Cardiac fibroblast (primary cell): ENCODE results near the gene APOBR.

ENCODE experiments used
- DNase-seq, 2 donors: peaks; one replicate each; pipeline versions ENCODE4 v3.0.0 to v3.0.0-alpha.2; 2010; ENCODE audit warnings: low read depth in 2 of 2
- H3K4me3 ChIP-seq, 2 donors: replicated peaks in 1 of 2; 1 replicate in 1 of 2; 2 replicates in 1 of 2; pipeline ENCODE4 v1.5.1; 2011; ENCODE audit warnings: low read depth in 2 of 2, low read length in 2 of 2, mild to moderate bottlenecking in 2 of 2, moderate library complexity in 1 of 2
- CTCF ChIP-seq: IDR thresholded peaks from one replicate; pipeline ENCODE4 v1.5.1; 2011; ENCODE audit warnings: low read depth, mild to moderate bottlenecking, low read length, inconsistent platforms

Gene APOBR

GRCh38 chr16:28501258-28502232, 7.1 kb downstream of the APOBR start:
- no peak for DNase-seq
- no peak for TF ChIP-seq CTCF
- no peak overlapping the region for H3K4me3 ChIP-seq

- no peak for TF ChIP-seq CTCF
- no peak for DNase-seq
Measured at GRCh38 chr16:28502290-28502689, 7.8 kb downstream of the APOBR start.

GRCh38 chr16:28503470-28504259, 9.2 kb downstream of the APOBR start:
- no peak overlapping the region for H3K4me3 ChIP-seq
- no peak for TF ChIP-seq CTCF
- no peak for DNase-seq

More at GRCh38 chr16:28502290-28502689, 7.8 kb downstream of the APOBR start:
- H3K4me3 ChIP-seq: no peak overlapping the region

GRCh38 chr16:28504707-28505404, 10.4 kb downstream of the APOBR start:
- TF ChIP-seq CTCF: no peak
- no peak overlapping the region for H3K4me3 ChIP-seq
- no peak for DNase-seq

- no peak for DNase-seq
- TF ChIP-seq CTCF: no peak
- no peak overlapping the region for H3K4me3 ChIP-seq
Measured at GRCh38 chr16:28505489-28506137, 11.2 kb downstream of the APOBR start.

- H3K4me3 ChIP-seq: no peak overlapping the region
- DNase-seq: no peak
- no peak for TF ChIP-seq CTCF
Measured at GRCh38 chr16:28511031-28511430, 16.6 kb downstream of the APOBR start.
